Activated T-cell treated with anti-CD3 and anti-CD28 coated beads for 24 hours (primary cell): Measurements from ENCODE around the gene CFAP210.
A peak's percentile ranks its signal among the peaks of the same experiment; 100 is the strongest.

Experiments
- DNase-seq: peaks from one replicate; pipeline ENCODE4 v3.0.0-alpha.2; 2020; ENCODE audit warnings: low read depth

Gene CFAP210, protein sequence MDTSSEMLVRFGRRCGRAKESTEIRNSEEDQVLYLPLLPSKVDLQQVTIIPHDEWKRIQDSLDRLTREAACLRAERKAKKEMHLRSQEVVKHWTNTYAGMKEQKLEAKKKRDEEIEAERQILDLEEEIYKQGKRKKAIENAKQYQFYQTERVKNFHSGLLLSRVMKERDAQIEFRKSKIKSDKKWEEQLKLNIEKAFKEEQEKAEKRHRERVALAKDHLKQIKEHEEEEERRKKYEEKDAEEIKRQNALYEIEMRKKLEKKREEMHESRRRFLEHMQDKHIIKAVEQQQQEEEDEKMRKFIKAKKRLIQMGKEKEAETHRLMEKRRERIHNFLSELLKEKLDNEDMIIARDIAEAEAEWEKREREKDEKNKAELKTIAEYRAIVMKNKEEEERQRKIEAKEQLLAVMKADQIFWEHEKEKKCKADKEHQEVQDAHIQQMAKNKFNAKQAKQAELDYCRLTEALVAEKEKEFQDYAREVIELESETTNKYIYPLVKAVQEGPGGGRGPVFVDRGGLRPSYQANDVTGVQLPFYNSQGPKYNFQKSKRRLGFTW

DNA sequence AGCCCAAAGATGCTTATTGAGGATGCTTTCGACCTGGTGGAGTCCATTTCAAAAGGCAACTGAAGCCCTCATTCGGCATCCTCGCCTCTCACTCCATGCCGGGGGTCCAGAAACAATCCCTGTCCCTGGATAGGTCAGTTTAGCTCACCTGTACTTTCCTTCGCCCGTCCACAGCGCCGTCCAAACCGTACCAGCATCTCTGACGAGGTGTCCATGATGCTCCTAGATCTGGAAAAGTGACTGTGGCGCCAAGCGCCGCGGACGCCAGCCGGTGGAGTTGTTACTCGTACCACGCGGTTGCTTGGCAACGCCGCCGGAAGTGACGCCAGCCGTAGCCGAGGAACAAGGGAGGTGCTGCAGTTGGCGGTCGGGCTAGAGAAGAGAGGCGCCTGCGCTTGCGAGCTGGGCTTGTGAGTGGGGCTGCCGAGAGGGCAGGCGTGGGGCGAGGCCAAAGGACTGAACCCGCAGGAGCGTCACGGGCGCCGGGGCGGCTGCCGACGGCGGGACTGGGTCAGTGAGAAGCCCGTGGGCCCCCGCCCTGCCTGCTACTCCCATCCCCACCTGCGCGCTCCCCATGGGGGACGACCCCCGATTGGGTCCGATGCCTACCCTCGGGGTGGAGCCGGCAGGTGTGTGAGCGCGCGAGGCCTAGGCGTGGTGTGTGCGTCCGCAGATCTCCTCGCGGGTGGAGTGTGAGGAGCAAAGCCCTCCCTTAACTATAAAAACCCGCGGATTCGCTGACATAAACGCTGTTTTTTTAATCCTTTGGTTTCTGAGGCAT lies at the start of gene CFAP210, which contains the start of gene PHOSPHO2:
TSS of gene CFAP210 (minus strand) at position 293 of the 781 bp plus-strand sequence. CDS start at position 215, 78 bp downstream.
TSS of gene PHOSPHO2 (plus strand) at position 357 of the 781 bp plus-strand sequence. CDS start 6,503 bp downstream, outside the sequence.
- peak; percentile 98 for DNase-seq

DNA sequence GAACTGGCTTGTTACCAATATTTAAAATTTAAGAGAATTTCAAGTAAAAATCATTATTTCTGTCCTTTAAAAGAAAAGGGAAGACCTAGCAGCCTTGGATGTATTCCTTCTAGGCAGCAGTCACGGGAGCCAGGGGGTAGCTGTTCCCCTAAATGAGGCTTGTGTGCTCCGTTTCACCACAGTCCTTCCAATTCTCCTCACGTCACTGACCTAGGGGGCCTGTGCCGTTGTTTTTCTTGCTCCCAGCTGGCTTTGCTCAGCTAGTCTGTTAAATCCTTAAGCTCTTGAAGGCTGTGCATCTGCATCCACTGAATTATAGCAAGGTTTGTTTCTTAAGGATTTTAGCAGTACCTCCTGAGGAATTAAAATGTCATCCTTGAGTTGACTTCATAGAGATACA lies 49.3 kb upstream of the CFAP210 start:
- DNase-seq: no peak

DNA sequence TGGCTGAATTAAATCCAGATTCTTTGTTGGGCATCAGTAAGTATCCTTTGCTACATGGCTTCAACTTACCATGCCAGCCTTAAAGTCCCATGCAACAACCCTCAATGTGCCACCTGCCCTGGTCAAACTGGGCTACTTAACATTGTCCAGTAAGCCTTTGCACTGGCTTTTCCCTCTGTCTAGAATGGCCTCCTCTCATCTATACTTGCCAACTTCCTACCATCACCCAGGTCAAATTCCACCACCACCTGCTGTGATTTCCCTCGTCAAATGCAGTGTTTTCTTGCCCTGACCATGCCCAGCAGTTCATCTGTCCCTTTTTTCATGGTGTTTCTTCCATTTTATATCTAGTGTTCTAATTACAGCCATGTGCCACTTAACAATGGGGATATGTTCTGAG lies 45.1 kb upstream of the CFAP210 start:
- DNase-seq: no peak

DNA sequence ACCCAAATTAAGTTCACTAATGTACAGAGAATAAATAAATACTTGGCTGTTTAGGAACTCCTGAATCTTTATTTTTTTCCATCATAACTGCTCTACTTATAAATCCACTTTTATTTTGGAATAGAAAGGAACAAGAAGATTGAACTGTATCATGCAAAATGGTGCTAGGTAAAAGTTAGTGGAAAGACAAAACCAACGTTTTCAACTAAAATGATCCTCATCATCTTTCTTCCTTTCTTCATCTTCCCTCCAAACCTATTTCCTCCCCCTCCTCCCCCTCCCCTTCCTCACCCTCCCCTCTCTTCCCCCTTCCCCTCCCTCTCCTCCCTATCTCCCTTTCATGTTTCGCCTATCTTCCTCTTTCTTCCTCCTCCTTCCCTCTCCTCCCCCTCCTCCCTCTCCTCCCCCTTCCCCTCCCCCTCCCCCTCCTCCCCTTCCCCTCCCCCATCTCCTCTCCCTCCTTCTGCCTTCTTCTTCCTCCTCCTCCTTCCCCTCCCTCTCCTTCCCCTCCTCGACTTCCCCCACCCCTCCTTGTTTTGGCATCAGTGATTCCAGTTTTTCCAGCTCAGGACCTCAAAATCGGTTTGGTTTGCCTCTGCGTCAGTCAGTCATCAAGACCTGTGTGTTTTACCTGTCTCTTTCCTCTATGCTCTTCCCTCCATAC lies 44.5 kb upstream of the CFAP210 start:
- DNase-seq: no peak

DNA sequence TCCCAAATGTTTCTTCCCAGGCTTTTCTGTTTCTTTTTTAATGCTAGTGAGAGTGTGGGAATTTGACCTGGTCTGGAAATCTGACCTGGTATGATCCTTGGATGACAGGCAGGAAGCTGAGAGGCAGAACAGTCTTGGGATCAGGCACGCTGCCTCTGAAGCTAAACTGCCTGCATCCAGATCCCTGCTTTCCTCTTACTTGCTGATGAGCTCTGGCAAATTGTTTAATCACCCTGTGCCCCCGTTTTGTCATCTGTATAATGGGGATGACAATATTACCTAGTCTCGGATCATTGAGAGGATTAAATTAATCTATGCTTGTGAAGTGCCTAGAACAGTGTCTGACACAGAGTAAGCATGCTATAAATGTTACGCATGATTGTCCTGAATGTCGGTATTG lies 42.7 kb upstream of the CFAP210 start:
- no peak for DNase-seq

DNA sequence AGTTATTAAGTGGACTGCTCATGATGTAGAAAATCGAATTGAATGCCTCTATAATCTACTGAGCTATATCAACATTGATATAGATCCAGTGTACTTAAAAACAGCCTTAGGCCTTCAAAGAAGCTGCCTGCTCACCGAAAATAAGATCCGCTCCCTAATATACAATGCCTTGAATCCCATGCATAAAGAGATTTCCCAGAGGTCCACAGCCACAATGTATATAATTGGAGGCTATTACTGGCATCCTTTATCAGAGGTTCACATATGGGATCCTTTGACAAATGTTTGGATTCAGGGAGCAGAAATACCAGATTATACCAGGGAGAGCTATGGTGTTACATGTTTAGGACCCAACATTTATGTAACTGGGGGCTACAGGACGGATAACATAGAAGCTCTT lies 41.4 kb upstream of the CFAP210 start:
- no peak for DNase-seq

DNA sequence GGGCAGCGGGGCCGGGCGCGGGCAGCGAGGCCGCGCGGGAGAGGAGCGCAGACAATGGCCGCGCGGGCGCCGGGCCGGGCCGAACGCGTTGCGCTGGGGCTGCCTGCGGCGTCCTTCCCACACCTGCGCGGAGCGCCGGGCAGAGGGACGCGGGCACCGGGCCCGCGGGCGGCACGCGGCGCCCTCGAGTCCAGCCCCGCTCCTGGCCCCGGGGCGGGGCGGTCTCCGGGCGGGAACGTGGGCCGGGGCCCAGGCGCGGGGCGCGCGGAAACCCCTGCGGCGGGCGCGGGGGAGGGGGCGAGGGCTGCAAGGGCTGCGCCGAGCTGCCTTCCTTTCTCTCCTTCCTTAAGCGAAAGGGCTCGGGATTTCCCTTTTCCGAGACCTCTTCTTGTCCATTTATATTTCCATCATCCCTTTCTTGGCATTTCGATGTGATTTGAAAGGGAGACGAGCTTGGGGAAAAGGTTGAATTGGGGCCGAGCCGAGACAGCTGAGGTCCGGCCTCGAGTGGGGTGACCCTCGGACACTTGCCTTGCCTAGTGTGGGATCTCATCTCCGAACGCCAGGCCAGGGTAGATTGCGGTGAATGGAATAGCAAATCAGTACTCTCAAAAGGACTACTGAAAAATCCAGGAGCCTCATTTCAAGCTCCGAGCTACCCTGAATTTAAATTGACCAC lies 40.1 kb upstream of the CFAP210 start:
- DNase-seq: no peak

DNA sequence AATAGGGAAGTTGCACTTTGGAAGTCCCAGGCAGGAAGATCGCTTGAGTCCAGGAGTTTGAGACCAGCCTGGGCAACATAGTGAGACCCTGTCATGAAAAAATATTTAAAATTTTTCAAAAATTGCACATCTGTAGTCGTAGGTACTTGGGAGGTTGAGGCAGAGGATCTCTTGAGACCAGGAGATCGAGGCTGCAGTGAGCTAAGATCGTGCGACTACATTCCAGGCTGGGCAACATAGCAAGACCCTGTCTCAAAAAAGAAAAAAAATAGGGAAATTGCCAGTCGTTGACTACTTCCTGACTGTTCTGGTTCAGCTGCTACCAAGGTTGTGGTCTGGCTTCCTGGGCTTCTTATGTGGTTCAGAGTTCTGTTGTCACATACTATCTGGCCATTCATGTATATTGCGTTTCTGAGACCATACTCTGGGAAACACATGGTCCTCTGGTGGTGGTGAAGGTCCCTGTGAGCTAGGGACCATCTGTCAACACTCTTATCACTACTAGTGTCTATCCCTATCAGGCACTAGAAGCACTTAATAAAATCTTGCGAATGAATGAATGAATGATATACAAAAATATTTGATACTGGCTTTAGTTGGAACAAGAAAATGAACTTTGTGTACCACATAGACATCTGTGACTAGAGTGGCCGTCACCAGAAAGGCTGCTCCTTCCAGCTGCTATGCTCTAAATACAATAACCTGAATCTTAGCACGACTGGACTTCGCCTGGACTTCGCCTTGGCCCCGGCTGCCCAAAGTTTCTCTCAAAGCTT lies 38.6 kb upstream of the CFAP210 start:
- no peak for DNase-seq

DNA sequence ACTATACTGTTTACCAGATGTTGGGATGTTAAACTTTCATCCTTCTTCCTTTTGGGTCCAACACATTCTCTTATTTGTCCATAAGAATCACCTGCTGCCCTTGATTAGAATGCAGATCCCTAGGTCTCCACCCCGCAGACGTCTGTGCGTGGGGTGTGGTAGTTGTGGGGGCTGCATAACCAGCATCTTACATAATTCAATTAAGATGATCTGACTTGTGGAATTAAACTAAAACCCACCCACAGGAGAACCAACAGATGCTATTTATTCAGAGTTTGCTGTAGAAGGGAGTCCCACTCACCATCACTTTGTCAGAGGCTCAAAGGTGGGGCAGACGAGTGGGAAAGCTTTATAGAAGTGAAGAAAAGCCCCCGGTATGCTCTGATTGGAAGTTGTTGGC lies 37.9 kb upstream of the CFAP210 start:
- no peak for DNase-seq

DNA sequence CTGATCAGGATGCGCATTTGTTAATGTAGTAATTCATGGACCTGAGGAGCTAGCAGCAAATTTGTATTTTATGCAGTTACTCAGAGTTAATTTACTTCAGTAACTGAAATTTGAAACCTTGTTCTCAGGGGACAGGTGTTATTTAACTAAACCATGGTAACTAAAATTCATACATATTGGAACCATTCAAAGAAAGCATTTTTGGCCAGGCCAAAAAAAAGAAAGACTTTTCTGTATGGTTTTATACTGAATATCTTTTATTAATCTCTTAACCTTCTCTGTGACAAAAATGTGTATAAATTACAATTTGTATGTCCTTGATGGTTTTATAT lies 35.0 kb upstream of the CFAP210 start:
- no peak for DNase-seq

DNA sequence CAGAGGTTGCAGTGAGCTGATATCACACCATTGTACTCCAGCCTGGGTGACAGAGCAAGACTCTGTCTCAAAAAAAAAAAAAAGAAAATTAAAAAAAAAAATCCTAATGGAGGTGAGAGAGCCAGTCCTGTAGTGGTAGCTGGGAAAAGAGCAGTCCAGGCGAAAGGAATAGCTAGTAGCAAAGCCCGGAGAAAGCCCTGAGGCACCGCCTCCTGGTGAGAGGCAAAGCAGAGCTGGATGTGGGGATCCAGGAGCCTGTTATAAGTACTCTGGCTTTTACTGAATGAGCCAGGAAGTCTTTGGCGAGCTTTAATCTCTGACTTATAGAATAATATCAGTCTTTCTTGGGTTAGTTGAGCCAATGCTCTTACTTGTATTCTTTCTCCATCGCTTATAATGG lies 32.9 kb upstream of the CFAP210 start:
- DNase-seq: no peak

DNA sequence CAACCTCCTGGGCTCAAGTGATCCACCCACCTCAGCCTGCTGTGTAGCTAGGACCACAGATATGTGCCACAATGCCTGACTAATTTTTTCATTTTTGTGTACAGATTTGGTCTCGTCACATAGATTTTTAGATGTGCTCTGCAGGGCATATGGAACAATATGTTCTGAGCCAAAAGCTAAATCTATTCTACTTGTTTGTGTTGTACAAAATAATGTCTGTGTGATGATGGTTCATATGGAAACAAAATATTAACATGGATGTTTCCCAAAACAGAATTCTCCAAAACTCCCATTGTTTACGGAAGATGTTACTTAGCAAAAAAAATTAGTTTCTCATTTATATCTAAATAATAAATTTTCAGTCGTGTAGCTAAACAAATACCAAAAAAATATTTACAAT lies 26.8 kb upstream of the CFAP210 start:
- no peak for DNase-seq

DNA sequence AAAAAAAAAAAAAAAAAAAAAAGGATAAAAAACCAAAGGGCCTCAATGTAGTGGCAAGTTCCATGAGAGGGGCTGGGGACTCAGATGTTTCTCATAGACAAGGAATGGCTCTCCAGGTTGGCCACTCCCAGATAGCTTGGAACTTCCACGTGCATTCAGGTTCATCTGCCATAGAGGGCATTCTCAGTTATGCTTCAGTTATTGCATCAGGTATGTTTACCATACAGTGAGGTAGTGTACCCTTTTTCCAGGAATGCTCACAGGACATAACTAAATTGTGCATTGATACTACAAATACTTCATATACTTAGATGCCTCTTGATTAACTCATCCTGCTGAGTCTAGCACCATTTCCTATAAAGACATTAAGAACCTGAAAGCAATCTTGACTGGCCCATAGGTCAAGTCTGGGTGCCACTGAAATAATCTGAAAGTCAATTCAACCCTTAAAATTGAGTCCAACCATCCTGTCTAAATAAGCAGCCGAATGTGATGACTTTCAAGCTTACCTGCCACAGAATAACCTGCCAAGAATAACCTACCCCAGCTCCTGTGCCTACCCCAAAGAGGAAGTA lies 24.8 kb upstream of the CFAP210 start:
- no peak for DNase-seq

DNA sequence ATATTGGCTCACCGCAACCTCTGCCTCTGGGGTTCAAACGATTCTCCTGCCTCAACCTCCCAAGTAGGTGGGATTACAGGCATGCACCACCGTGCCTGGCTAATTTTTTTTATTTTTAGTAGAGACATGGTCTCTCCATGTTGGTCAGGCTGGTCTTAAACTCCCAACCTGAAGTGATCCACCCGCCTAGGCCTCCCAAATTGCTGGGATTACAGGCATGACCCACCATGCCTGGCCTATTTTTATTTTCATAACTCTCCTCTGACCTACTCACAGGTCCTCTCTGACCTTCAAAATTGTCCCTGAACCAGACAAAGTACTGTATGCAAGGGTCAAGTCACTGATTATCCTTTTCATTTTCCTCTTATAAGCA lies 23.5 kb upstream of the CFAP210 start:
- DNase-seq: no peak

DNA sequence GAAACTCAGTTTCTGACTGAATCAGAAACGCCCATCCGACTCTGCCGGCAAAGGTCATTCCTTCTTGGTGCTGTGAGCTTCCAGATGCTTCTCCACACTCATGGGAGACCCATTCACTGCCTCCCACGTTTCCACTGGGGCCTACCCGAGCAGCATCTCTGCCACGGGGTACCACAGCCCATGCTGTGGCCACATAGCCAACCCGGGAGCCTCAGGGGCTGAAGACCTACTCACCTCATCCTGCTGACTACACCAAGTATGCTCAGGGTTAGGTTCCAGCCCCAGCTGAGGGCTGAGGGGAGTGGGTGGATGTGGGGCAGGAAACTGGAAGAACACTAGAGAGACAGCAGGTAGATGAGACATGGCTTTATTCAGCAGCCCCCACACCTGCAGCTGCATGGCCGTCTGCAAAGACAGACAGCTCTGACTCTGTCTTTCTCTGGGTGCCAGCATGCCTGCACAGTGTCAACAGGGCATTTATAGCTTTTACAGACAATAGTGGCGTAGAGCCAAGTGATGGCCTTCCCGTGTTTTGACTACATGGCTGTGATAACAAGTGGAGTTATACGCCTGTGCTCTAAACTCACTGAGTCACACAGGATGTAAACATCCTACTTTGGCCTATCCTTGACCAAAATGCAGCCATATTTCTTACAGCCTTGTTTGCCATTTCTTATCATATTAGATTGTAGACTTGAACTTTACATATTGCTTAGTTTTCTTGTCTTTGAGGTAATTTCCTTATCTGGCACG lies 22.9 kb upstream of the CFAP210 start:
- DNase-seq: no peak

DNA sequence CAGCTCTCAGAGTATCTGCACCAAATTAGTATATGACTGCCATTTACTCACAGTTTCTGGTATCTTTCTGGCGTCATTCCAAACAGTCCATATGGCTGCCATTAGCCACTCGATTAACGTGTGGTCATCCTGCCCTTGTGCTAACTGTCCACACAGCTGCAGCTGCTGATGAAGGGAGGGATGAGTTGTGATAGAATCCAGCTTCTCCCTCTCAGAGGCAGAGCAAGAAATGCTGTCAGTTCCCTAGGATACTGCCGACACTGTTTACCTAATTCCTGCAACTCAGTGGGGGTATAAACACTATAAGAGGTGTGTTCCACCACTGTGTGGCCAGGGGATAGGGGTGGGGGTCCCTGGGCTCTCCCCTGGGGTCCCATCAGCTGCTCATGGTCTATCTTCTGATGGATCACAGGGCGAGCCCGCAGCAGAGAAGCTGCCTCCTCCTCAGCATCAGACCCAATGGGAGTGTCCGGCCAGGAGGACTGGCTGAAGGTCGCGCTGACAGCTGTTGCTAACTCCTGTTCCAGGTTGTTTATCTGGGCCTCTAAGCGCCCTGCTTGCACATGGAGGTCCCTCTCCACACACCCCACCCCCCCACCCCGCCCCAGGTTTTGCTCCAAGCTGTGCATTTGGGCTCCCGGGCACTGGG lies 22.2 kb upstream of the CFAP210 start:
- DNase-seq: no peak

DNA sequence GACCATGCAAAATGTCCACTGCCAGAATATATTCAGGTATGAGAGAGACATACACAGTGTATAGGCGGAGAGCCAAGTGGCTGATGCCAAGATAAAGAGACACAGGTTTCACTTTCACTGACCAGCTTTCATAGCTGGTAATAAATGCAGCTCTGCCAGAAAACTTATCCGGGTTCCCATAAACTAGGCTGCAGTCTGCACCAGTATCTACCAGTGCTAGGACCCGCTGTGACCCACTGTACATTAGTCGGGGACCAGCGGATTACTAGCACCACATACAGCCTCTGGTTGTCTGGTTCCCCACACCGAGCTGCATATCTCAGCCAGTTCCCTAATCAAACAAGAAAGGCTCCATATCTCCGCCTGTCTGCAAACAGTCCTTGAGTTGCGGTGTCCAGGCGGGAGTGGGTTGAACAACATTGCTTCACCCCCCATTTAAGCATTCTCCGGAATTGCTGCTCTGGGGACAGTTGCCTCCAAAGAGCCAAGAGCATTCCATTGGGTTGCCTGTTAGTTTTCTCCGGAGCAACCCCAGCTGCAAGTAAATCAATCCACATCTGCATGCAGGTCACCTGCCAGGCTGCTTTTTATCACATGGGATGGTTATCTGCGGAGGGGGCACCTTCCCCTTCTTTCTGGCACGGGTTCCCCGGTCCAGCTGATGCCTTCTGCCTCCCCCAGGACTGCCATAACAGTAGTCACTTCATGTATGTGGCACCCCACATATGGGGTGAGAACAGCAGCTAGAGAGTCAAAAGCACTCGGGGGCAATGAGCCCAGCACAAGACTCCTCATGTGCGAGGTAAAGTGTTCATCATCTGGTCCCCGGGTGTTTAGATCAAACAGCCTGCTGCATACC lies 21.4 kb upstream of the CFAP210 start:
- no peak for DNase-seq

DNA sequence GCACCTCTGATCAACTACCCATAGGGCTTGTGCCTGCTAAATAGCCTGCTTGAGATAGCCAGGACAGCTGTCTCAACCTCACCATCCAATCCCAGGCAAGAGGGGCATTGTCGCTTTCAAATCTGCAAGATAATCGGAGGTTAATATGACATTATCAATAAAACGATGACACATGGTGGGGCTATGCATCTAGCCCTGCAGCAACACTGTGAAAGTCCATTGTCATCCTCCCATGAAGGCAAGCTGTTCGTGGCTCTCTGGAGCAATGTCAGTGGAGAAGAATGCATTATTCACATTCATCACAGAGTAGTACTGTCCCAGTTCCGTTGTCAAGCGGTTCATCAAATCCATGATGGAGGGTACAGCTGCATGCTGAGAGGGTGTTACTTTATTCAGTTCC lies 20.5 kb upstream of the CFAP210 start:
- DNase-seq: no peak

DNA sequence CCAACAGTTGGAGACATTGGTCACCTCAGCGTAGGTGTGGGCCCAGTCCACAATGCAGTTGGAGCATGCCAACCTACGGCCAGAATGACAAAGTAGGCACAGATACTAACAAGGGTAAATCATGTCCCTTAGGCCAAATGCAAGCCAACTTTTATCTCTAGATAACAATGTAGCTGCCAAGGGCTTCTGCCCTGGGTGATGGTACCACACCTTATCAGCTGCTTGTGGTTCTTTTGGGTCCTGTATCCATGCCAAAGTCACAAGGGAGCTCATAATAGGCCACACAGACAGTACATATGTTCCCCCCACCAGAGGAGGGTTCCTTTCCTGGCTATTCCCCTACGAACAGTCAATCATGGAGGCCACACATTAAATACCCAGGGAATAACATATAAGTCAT lies 19.1 kb upstream of the CFAP210 start:
- no peak for DNase-seq
